Gastrocnemius medialis (tissue), 4 donors: ENCODE results near the gene OCSTAMP. TPM values are rescaled to one million over a fixed set of nuclear protein-coding genes. Genes with fewer than 3 reads are reported as not detected.

Source experiments
- ATAC-seq, 2 donors: fragments of 150-250 bp; one replicate each; pipeline ENCODE4 v1.9.1; 2016
- DNase-seq, 2 donors: peaks; one replicate each; pipeline ENCODE4 v3.0.0-alpha.2; 2019
- H3K27ac ChIP-seq, 4 donors: fragments of 200-600 bp; sonication (generic); 1 replicate in 1 of 4; 2 replicates in 3 of 4; pipeline ENCODE4 v1.5.1; 2016 to 2018; ENCODE audit warnings: mild to moderate bottlenecking in 2 of 4, moderate library complexity in 1 of 4
- H3K27me3 ChIP-seq, 3 donors: fragments of 200-600 bp; sonication (generic) in 2 of 3; 1 replicate in 1 of 3; 2 replicates in 2 of 3; pipeline versions ENCODE4 v1.5.1 to v1.6.0; 2016 to 2019; ENCODE audit warnings: mild to moderate bottlenecking in 1 of 3, moderate library complexity in 1 of 3
- H3K36me3 ChIP-seq, 2 donors: fragments of 200-600 bp; sonication (generic) in 1 of 2; one replicate each; pipeline ENCODE4 v1.5.1; 2017 to 2018
- H3K4me1 ChIP-seq, 2 donors: fragments of 200-600 bp; sonication (generic) in 1 of 2; one replicate each; pipeline ENCODE4 v1.5.1; 2016 to 2017; ENCODE audit warnings: mild to moderate bottlenecking in 2 of 2
- H3K4me3 ChIP-seq, 4 donors: fragments of 200-600 bp; sonication (generic) in 3 of 4; 1 replicate in 1 of 4; 2 replicates in 3 of 4; pipeline ENCODE4 v1.5.1; 2016 to 2019; ENCODE audit warnings: mild to moderate bottlenecking in 2 of 4
- H3K9me3 ChIP-seq, 3 donors: fragments of 200-600 bp; sonication (generic) in 2 of 3; 1 replicate in 1 of 3; 2 replicates in 2 of 3; pipeline ENCODE4 v1.5.1; 2016 to 2019
- CTCF ChIP-seq, 5 experiments: fragments of 450-650 bp in 3 of 5; fragments of 200-600 bp in 2 of 5; sonication (generic) in 2 of 5; IDR thresholded peaks in 4 of 5; conservative IDR thresholded peaks in 1 of 5; 1 replicate in 4 of 5; 2 replicates in 1 of 5; pipeline ENCODE4 v1.5.1; 2016 to 2019; ENCODE audit warnings: antibody characterized with exemption in 5 of 5, mild to moderate bottlenecking in 3 of 5, moderate library complexity in 3 of 5
- POLR2A ChIP-seq, 2 donors: fragments of 450-650 bp; IDR thresholded peaks; one replicate each; pipeline ENCODE4 v1.6.1; 2017; ENCODE audit warnings: antibody characterized with exemption in 2 of 2, mild to moderate bottlenecking in 2 of 2, moderate library complexity in 2 of 2
- in situ Hi-C, 4 donors: fragments of 200-750 bp; cut with MboI; loops; one replicate each; pipeline versions ENCODE4 v1.15.0 to v1.8.0; 2017; ENCODE audit warnings: low sequenced_read_pairs in 4 of 4
- intact Hi-C: fragments of 100-400 bp; cut with DNase I; formaldehyde crosslinking; loops from one replicate; pipeline ENCODE4 v1.15.1; 2023; ENCODE audit warnings: low total_unique reads
- total RNA-seq, 4 donors: library from RNA; depleted of rRNA; stranded (reverse); fragments of >200 nt; gene quantifications; one replicate each; pipeline versions ENCODE4 v1.1.0 to v1.2.3, GENCODE V29; 2016

OCSTAMP gene
- total RNA-seq, 4 donors from 2014 or later, result not detected

GRCh38 chr20:46548688-46549087, 1.8 kb downstream of the OCSTAMP start:
- no peaks in the 10 kb centered on the region for H3K4me1 ChIP-seq
- H3K9me3 ChIP-seq, result no peaks in the 10 kb centered on the region
- DNase-seq (no peak), ATAC-seq (no peak)
- no peak overlapping the region for H3K4me3 ChIP-seq
- no peaks in the 10 kb centered on the region for H3K27me3 ChIP-seq
- H3K36me3 ChIP-seq, result no peaks in the 10 kb centered on the region
- in situ Hi-C loops (loop anchor here in 1 of 4 donors (25.0 kb wide), 1 partner anchor 111 kb away; no protein-coding TSS in a partner anchor), intact Hi-C loops (no loop called here)
- no peak overlapping the region for H3K27ac ChIP-seq
- TF ChIP-seq CTCF (IDR thresholded peaks at IDR 0.05 in 4 of 5, conservative IDR thresholded peaks at IDR 0.05 in 1 of 5), result no peak
- no peak for TF ChIP-seq POLR2A (IDR thresholded peaks at IDR 0.05)

- no peak for TF ChIP-seq POLR2A (IDR thresholded peaks at IDR 0.05)
- TF ChIP-seq CTCF (IDR thresholded peaks at IDR 0.05 in 4 of 5, conservative IDR thresholded peaks at IDR 0.05 in 1 of 5), result no peak
- Histone ChIP-seq H3K36me3 (no peaks in the 10 kb centered on the region), H3K9me3 (no peaks in the 10 kb centered on the region), H3K4me1 (no peaks in the 10 kb centered on the region), H3K4me3 (no peak overlapping the region), H3K27ac (no peak overlapping the region), H3K27me3 (no peaks in the 10 kb centered on the region)
- intact Hi-C loops (no loop called here), in situ Hi-C loops (loop anchor here in 1 of 4 donors (25.0 kb wide), 1 partner anchor 111 kb away; no protein-coding TSS in a partner anchor)
- ATAC-seq, result no peak
- no peak for DNase-seq
Observed at GRCh38 chr20:46547995-46548394, 2.5 kb downstream of the OCSTAMP start.

GRCh38 chr20:46546936-46547335, 3.5 kb downstream of the OCSTAMP start:
- no peak for TF ChIP-seq POLR2A (IDR thresholded peaks at IDR 0.05)
- no peak for TF ChIP-seq CTCF (IDR thresholded peaks at IDR 0.05 in 4 of 5, conservative IDR thresholded peaks at IDR 0.05 in 1 of 5)
- ATAC-seq (no peak), DNase-seq (no peak)
- Histone ChIP-seq H3K9me3 (no peaks in the 10 kb centered on the region), H3K27ac (no peak overlapping the region), H3K27me3 (no peaks in the 10 kb centered on the region), H3K4me1 (no peaks in the 10 kb centered on the region), H3K36me3 (no peaks in the 10 kb centered on the region), H3K4me3 (no peak overlapping the region)
- intact Hi-C loops, result no loop called here
- in situ Hi-C loops, result loop anchor here in 1 of 4 donors (25.0 kb wide), 1 partner anchor 110 kb away; no protein-coding TSS in a partner anchor

GRCh38 chr20:46546298-46546697, 4.2 kb downstream of the OCSTAMP start:
- TF ChIP-seq POLR2A (IDR thresholded peaks at IDR 0.05) (no peak), CTCF (IDR thresholded peaks at IDR 0.05 in 4 of 5, conservative IDR thresholded peaks at IDR 0.05 in 1 of 5) (no peak)
- Histone ChIP-seq H3K27ac (no peak overlapping the region), H3K27me3 (peaks cover 0 to 5% (median 0%) of the 10 kb centered on the region in 3 donors), H3K4me1 (no peaks in the 10 kb centered on the region), H3K4me3 (no peak overlapping the region), H3K9me3 (no peaks in the 10 kb centered on the region), H3K36me3 (no peaks in the 10 kb centered on the region)
- intact Hi-C loops (no loop called here), in situ Hi-C loops (loop anchor here in 1 of 4 donors (25.0 kb wide), 1 partner anchor 109 kb away; no protein-coding TSS in a partner anchor)
- ATAC-seq (no peak), DNase-seq (no peak)

- DNase-seq, result no peak
- no peak overlapping the region for H3K4me3 ChIP-seq
- H3K27ac ChIP-seq, result no peak overlapping the region
- intact Hi-C loops (no loop called here), in situ Hi-C loops (loop anchor here in 1 of 4 donors (25.0 kb wide), 1 partner anchor 108 kb away; no protein-coding TSS in a partner anchor)
- peaks cover 0 to 7% (median 0%) of the 10 kb centered on the region in 3 donors for H3K27me3 ChIP-seq
- no peaks in the 10 kb centered on the region for H3K36me3 ChIP-seq
- no peaks in the 10 kb centered on the region for H3K4me1 ChIP-seq
- TF ChIP-seq CTCF (IDR thresholded peaks at IDR 0.05 in 4 of 5, conservative IDR thresholded peaks at IDR 0.05 in 1 of 5), result no peak
- no peak for TF ChIP-seq POLR2A (IDR thresholded peaks at IDR 0.05)
- no peaks in the 10 kb centered on the region for H3K9me3 ChIP-seq
- no peak for ATAC-seq
Observed at GRCh38 chr20:46545827-46546138, 4.7 kb downstream of the OCSTAMP start.
